DND-41 (cell line): ENCODE measurements around the gene IRF2BP1.

Source experiments
- EZH2 ChIP-seq: IDR thresholded peaks from 3 replicates; pipeline ENCODE4 v1.6.1; 2012; ENCODE audit warnings: borderline replicate concordance, low read depth, mild to moderate bottlenecking, moderate library complexity, low read length, inconsistent platforms; ENCODE audit not compliant: severe bottlenecking
- TF ChIP-seq, protein P1 (sequence below): IDR thresholded peaks from 2 replicates; pipeline ENCODE4 v1.5.1; 2012; ENCODE audit warnings: borderline replicate concordance, low read length, moderate library complexity, mild to moderate bottlenecking; ENCODE audit not compliant: poor library complexity, severe bottlenecking; ENCODE audit errors: extremely low read depth

DNA sequence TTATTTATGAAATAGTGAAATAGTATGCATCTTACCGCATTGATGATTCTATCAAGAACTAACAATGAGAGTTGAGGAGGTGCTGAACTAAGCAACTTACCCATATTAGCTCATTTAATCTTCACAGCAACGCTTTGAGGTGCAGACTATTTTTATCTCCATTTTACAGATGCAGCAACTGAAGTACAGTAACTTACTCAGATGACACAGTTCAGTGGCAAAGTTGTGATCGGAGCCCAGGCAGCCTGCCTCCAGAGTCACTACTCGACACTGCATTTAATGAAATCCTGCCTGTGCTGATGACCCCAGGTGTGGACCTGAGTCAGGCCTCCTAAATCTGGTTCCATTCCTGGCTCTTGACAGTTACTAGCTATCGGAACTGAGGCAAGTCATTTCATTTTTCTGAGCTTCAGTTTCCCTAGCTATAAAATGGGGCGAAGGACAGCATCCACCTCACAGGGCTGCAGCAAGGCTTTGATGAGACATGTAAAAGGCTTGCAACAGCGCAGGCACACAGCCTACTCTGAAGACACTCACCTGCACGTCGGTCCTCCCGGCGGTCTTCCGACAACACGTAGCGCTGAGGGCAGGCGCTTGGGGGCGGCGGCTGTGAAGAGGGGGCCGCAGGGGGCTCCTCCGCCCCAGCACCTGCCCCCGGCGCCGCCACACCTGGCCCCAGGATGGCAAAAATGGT lies 14.9 kb upstream of the IRF2BP1 start:
- TF ChIP-seq, protein P1, sequence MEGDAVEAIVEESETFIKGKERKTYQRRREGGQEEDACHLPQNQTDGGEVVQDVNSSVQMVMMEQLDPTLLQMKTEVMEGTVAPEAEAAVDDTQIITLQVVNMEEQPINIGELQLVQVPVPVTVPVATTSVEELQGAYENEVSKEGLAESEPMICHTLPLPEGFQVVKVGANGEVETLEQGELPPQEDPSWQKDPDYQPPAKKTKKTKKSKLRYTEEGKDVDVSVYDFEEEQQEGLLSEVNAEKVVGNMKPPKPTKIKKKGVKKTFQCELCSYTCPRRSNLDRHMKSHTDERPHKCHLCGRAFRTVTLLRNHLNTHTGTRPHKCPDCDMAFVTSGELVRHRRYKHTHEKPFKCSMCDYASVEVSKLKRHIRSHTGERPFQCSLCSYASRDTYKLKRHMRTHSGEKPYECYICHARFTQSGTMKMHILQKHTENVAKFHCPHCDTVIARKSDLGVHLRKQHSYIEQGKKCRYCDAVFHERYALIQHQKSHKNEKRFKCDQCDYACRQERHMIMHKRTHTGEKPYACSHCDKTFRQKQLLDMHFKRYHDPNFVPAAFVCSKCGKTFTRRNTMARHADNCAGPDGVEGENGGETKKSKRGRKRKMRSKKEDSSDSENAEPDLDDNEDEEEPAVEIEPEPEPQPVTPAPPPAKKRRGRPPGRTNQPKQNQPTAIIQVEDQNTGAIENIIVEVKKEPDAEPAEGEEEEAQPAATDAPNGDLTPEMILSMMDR: no peak
- TF ChIP-seq EZH2: no peak
